Measurements from ENCODE around the gene CCDC157.

DNA sequence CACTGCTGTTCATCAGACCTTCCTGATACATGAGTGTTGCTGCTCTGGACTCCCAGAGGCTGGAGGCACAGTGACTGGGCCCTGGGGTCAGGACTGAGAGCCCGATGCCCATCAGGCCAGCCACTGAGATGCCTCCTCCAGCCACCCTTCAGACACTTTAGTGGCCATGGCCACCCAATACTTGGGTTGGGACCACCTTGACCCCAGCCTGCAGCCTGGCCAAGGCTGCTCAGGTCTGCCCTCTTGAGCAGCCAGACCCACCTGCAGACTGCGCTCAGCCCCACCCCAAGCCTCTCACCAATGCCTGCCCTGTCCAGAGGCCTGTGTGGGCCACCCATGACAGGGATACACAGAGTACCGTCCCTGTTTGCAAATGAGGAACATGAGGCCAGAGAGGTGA is 26.3 kb downstream of the CCDC157 start:
- TF ChIP-seq SUZ12 (IDR thresholded peaks at IDR 0.05; ENCODE audit: extremely low read depth, insufficient read depth, insufficient read length) = no peak
- TF ChIP-seq ZNF274 (IDR thresholded peaks at IDR 0.05; ENCODE audit: low read depth, low read length) = no peak
- TF ChIP-seq YY1 (IDR thresholded peaks at IDR 0.05; ENCODE audit: insufficient read depth, insufficient read length) = no peak
